Measurements from ENCODE around the gene ZC3H18. TPM values are rescaled to one million over a fixed set of nuclear protein-coding genes. Genes with fewer than 3 reads are reported as not detected.

ZC3H18 gene
- total RNA-seq, 1 donor from 2014 or later = 49.2 TPM

DNA sequence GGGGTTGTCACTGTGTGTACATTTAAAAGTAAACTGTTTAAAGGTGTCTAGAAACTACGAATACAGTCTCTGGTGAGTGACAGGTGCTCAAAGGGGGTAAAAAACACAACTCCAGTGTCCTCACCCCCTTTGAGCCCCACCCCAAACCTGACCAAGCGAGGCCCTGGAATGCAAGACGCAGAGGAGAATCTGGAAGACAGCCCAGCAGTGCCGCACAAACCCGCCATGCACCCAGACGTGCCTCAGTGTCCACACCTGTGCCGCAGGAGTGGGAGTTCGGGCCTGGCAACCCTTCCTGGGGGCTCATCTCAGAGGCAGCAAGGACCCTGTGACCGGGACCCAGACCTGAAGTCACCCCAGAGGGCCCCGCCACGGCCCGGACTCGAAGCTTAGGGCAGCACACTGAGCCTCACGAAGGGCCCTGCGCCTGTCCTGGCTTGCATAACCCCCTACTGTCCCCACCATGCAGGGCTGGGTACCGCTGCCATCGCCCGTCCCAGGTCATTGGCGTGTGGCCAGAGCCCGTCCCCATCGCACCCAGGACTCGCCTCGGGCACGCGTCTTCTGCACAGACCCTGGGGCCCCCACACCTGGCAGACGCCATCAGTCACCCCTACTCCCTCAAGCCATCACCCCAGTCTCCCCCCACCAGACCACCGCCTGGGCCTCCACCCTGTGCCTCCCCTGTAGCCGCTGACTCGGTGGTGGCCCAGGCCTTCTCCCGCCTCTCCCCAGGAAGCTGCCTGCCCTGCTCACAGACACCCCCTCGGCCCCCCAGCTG, 33.0 kb upstream of the ZC3H18 start:
- DNase-seq (no peak), ATAC-seq (no peak)
- Histone ChIP-seq H3K27me3 (ENCODE audit: low read depth) (peaks cover 29% of the 10 kb centered on the region), H3K36me3 (no peaks in the 10 kb centered on the region), H3K27ac (no peak overlapping the region), H3K4me3 (no peak overlapping the region), H3K4me1 (peaks cover 14% of the 10 kb centered on the region), H3K9me3 (no peaks in the 10 kb centered on the region)
- intact Hi-C loops (cut with DNase I) = no loop called here
- TF ChIP-seq, protein P1, sequence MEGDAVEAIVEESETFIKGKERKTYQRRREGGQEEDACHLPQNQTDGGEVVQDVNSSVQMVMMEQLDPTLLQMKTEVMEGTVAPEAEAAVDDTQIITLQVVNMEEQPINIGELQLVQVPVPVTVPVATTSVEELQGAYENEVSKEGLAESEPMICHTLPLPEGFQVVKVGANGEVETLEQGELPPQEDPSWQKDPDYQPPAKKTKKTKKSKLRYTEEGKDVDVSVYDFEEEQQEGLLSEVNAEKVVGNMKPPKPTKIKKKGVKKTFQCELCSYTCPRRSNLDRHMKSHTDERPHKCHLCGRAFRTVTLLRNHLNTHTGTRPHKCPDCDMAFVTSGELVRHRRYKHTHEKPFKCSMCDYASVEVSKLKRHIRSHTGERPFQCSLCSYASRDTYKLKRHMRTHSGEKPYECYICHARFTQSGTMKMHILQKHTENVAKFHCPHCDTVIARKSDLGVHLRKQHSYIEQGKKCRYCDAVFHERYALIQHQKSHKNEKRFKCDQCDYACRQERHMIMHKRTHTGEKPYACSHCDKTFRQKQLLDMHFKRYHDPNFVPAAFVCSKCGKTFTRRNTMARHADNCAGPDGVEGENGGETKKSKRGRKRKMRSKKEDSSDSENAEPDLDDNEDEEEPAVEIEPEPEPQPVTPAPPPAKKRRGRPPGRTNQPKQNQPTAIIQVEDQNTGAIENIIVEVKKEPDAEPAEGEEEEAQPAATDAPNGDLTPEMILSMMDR (IDR thresholded peaks at IDR 0.05) = no peak

DNA sequence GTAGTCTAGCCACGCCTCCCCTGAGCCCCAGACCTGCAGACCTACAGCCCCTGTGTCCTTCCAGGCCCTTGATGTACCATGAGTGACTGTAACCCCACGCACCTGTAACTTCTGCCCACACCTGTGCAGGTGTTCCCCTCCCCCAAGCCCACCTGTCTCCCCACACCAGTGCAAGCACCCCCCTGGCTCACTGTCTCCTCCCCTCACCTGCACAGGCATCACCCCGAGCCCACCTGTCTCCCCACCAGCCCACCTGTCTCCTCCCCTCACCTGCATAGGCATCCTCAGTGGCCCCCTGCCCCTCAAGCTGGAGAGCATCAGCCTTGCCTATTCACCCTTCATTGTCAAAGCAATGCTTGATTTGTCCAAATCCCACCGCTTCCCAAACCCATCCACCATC, 32.3 kb upstream of the ZC3H18 start:
- peaks cover 11% of the 10 kb centered on the region for H3K4me1 ChIP-seq
- H3K9me3 ChIP-seq = peaks cover 1% of the 10 kb centered on the region
- intact Hi-C loops (cut with DNase I) = no loop called here
- peaks cover 32% of the 10 kb centered on the region for H3K27me3 ChIP-seq (ENCODE audit: low read depth)
- H3K36me3 ChIP-seq = no peaks in the 10 kb centered on the region
- TF ChIP-seq, protein P1 (IDR thresholded peaks at IDR 0.05) = no peak
- H3K27ac ChIP-seq = no peak overlapping the region
- ATAC-seq = no peak
- H3K4me3 ChIP-seq = no peak overlapping the region
- no peak for DNase-seq

DNA sequence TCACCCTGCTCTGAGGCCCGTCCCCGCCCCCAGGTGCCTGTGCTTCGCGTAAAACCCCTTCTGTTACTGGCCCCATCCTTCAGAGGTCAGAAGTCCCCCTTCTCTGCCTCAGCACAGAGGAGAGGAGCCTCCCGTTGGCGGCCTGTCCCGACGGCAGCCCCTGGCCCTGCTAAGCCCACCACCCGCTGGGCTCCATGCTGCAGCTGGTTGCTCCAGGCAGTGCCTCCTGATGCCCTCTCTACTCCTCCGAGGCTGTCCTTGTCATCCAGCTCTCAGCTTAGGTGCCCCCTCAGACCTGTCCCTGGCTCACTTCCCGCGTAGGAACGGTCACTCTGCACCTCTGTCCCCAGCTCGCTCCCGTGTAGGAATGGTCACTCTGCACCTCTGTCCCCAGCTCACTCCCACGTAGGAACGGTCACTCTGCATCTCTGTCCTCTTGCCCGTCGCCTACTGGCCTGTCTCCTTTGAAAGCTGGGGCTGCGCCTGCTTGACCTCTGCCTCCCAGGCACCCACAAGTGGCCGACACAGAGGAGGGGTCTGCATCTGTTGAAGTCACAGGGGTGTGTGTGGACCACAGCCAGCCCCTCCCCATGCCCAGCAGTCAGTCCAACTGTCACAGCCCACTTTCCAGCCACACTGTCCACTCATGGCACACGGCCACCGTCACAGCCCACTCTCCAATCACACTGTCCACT, 31.7 kb upstream of the ZC3H18 start:
- intact Hi-C loops (cut with DNase I) = no loop called here
- ATAC-seq = no peak
- Histone ChIP-seq H3K27ac (no peak overlapping the region), H3K9me3 (peaks cover 8% of the 10 kb centered on the region), H3K36me3 (no peaks in the 10 kb centered on the region), H3K4me1 (peaks cover 9% of the 10 kb centered on the region), H3K4me3 (no peak overlapping the region), H3K27me3 (ENCODE audit: low read depth) (peaks cover 32% of the 10 kb centered on the region)
- TF ChIP-seq, protein P1 (IDR thresholded peaks at IDR 0.05) = no peak
- DNase-seq = no peak

DNA sequence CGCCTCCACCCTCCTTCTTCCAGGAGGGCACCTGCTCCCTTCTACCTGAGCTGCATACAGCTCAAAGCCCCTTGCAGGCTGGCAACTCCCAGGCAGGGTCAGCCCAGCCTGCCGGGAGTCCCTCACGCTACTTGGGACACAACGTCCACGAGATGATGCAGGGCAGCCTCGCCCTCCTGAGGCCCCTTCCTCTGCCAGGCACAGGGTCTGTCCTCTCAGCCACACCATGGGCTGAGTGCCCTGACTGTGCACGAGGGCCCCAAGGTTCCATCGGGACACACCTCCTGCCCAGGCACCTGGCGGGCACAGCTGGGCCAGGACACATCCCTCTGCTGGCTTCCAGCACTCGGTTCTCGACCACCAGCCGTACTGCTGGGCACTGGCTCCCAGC, 30.9 kb upstream of the ZC3H18 start:
- peaks cover 14% of the 10 kb centered on the region for H3K9me3 ChIP-seq

DNA sequence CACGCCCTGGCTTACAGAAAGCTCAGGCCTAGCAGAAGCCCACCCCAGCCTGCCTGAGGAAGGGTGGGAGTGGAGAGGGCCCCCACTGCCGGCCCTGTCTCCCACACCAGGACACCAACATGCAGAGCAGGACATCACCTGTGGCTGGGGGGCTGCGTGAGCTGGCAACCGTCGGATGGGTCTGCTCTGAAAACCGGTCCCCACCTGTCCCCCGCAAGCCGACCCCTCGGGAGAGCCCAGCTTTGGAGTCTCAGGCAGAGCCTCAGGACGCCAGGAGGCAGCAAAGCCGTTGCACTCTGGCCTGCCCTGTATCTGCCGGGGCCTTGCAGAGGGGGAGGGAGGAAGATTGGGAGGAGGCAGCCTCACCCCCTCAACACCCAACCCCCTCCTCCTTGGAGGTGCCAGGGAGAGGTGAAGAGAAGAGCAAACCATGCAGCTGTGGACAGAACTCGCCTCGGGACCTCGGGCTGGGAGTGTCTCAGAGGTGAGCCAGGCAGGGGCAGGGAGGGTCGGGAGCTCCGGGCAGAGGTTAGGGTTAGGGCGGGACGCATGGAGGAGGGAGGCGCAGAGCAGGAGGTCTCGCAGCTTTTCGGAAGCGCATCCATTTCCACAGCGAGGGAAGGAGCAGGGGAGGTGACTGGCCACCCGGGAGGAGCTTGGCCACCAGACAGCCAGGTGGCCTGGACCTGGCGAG, 30.4 kb upstream of the ZC3H18 start:
- Histone ChIP-seq H3K9me3 (peaks cover 14% of the 10 kb centered on the region), H3K27me3 (ENCODE audit: low read depth) (peaks cover 33% of the 10 kb centered on the region), H3K4me3 (no peak overlapping the region), H3K27ac (no peak overlapping the region), H3K36me3 (no peaks in the 10 kb centered on the region), H3K4me1 (peaks cover 8% of the 10 kb centered on the region)
- no peak for DNase-seq
- TF ChIP-seq, protein P1 (IDR thresholded peaks at IDR 0.05) = no peak
- intact Hi-C loops (cut with DNase I) = no loop called here
- no peak for ATAC-seq

More for the DNA sequence above, 30.9 kb upstream of the ZC3H18 start:
- no peak for DNase-seq
- Histone ChIP-seq H3K27me3 (ENCODE audit: low read depth) (peaks cover 32% of the 10 kb centered on the region), H3K27ac (no peak overlapping the region), H3K36me3 (no peaks in the 10 kb centered on the region), H3K4me1 (peaks cover 9% of the 10 kb centered on the region), H3K4me3 (no peak overlapping the region)
- TF ChIP-seq, protein P1 (IDR thresholded peaks at IDR 0.05) = no peak
- intact Hi-C loops (cut with DNase I) = no loop called here
- no peak for ATAC-seq

Measured in lower lobe of right lung (tissue), 2 donors.